Measurements from ENCODE around the gene G3BP1.
A peak's percentile ranks its signal among the peaks of the same experiment; 100 is the strongest.

Gene G3BP1

DNA sequence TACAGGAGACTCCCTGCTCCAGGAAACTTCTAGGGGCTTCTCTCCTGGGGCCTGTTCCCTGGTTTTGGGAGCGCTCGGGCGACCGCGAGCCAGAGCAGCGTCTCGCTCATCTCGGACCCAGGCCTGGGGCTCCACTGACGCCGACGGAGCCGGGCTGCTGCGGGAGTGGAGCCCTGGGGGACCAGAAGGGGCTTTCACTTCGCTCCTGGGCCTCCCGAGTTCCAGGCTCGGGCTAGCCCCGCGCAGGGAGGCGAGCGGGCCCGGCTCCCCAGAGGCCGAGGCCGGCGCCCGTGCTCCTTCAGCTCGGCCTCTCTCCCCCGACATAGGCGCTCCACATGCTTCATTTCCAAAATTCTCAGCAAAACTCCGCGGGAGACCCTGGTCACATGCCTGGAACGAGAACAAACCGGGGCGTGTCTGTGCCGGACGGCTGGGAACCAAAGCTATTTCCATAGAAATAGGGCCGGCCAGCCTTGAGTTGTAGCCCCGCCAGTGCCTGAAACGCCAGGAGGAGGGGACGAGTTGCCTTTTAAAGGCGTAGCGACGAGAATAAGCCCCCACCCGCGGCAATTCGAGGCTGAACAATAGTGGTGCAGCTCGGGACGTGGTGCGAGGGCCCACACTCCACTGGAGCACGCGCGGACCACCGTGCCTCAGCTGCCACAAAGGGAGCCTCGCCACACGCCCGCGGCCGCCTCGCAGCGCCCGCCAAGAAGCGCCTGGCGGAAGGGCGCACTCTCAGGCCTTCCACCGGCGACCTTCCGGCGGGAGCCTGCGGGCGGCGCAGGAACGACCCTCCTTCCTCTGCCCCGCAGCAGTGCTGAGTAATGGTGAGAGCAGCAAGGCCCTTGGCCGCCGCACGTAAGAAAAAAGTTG, 1.1 kb upstream of the G3BP1 start:
- TF ChIP-seq, protein P1, sequence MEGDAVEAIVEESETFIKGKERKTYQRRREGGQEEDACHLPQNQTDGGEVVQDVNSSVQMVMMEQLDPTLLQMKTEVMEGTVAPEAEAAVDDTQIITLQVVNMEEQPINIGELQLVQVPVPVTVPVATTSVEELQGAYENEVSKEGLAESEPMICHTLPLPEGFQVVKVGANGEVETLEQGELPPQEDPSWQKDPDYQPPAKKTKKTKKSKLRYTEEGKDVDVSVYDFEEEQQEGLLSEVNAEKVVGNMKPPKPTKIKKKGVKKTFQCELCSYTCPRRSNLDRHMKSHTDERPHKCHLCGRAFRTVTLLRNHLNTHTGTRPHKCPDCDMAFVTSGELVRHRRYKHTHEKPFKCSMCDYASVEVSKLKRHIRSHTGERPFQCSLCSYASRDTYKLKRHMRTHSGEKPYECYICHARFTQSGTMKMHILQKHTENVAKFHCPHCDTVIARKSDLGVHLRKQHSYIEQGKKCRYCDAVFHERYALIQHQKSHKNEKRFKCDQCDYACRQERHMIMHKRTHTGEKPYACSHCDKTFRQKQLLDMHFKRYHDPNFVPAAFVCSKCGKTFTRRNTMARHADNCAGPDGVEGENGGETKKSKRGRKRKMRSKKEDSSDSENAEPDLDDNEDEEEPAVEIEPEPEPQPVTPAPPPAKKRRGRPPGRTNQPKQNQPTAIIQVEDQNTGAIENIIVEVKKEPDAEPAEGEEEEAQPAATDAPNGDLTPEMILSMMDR (IDR thresholded peaks at IDR 0.05; ENCODE audit: borderline replicate concordance, insufficient read depth, low read depth, low read length): peak; percentile 21; the same call in 1 of the 2 replicates
- peak overlapping the region; percentile 69 for H3K4me3 ChIP-seq (ENCODE audit: low read depth, low read length)

DNA sequence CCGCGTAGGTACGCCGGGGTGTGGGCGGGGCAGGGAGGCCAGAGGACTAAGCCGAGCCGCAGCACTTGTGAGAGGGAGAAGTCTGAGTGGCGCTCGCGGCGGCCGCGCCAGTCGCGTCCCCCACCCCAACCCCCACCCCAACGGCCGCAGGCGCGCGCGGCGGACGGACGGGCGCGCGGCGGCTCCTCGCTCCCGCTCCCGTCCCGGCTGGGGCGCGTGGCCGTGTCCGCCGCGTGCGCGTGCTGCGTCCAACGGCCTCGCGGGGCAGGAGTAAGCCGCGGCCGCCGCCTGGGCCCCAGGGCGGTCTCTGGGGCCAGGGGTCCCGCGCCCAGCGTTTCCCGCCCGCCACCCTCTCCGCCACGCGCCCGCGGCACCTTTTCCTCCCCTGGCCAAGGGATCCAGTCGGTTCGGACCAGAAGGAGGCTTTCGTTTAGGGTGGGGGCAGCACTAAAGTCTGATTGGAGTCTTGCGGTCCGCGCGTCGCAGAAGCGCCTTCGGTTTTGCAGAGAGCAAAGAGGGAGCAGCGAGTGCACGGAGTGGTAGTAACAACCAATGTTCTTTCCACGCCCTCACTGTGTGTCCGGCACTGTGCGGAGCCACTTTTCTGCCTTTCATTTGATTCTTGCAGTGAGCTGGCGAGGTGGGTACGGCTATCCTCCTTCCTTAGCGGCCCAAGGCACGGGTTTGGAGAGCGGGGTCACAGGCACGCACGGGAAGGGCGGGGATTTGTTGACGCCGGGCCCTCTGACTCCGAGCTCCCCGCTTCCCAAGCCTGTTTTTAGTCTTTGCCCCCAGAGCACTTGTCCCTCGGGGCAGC, 483 bp downstream of the G3BP1 start:
- H3K4me3 ChIP-seq (ENCODE audit: low read depth, low read length): peak overlapping the region; percentile 89
- TF ChIP-seq, protein P1 (IDR thresholded peaks at IDR 0.05; ENCODE audit: borderline replicate concordance, insufficient read depth, low read depth, low read length): no peak

DNA sequence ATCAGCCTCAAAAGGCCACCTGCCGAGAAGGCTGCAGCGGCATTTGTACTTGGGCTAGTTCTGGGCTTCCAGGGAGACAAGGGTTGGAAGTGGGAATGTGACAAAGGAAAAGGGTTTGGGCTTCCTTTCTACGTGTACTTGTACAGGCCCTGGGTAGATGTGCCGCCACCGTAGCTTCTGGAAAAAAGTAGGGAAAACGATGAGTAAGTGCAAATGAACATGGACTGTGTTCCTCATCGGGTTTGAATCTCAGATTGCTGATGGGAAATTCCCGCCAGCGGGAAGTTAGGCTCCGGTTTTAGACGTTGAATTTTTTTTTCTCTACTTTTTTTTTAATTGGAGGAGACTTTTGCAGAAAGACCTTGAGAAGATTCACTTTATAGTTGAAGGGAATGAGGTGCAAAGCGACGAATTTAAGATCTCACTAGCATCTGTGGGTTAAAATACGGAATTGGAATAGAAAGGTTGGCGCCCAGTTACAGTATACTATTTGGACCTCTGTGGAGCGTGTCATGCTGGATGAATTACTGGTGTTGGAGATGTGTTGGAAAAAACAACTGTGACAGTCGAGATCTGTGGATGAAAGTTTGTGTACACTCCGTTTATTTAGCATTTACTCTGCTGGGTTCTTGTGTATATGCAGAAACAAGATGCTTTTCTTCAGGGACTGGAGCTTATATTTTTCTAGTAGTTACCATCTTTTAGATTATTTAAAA, 1.2 kb downstream of the G3BP1 start:
- TF ChIP-seq, protein P1 (IDR thresholded peaks at IDR 0.05; ENCODE audit: borderline replicate concordance, insufficient read depth, low read depth, low read length): no peak
- peak overlapping the region; percentile 89 for H3K4me3 ChIP-seq (ENCODE audit: low read depth, low read length)

DNA sequence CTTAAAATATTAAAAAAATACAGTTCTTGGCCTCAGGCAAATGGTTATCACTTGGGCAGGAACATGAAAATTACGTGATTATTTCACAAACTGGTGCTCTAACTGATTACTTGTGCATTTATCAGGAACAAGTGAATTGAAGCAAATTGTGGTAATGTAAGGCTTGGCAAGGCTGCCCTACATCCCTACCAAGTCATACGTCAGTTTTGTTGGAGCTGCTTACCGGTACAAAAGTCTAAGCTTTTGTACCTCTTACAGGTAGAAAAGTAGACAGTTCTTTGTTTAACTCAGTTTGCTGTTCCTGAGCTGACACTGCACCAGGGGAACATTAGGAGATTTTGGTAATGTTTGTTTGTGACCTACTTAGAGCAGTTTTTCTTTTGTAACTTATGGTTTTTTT, 2.2 kb downstream of the G3BP1 start:
- peak overlapping the region; percentile 38 for H3K4me3 ChIP-seq (ENCODE audit: low read depth, low read length)
- TF ChIP-seq, protein P1 (IDR thresholded peaks at IDR 0.05; ENCODE audit: borderline replicate concordance, insufficient read depth, low read depth, low read length): no peak

DNA sequence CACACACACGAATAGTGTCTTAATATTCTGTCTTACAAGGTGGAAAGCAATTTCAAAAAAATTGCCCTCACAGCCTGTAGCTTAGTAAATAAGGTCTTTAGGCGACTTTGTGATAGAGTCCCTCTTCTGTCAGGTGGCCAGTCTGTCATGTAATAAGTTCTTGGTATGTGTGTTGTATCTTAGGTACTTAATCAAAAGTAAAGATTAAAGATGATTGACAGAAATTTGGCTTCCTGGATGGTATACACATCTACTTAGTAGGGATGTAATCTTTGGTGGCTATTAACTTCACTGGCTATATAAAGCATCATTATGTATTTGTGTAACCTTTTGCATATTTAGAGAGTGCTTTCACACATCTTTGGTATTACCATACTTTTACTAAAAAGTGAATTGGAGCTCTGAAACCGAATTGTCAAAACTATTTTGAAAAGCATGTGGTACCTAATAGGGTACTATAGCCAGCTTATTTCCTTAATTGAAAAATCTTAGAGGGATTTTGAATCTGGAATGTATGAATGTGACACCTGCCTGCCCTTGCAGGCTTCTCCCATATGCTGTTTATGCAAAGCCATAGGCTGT, 3.4 kb downstream of the G3BP1 start:
- TF ChIP-seq, protein P1 (IDR thresholded peaks at IDR 0.05; ENCODE audit: borderline replicate concordance, insufficient read depth, low read depth, low read length): no peak
- H3K4me3 ChIP-seq (ENCODE audit: low read depth, low read length): no peak overlapping the region

DNA sequence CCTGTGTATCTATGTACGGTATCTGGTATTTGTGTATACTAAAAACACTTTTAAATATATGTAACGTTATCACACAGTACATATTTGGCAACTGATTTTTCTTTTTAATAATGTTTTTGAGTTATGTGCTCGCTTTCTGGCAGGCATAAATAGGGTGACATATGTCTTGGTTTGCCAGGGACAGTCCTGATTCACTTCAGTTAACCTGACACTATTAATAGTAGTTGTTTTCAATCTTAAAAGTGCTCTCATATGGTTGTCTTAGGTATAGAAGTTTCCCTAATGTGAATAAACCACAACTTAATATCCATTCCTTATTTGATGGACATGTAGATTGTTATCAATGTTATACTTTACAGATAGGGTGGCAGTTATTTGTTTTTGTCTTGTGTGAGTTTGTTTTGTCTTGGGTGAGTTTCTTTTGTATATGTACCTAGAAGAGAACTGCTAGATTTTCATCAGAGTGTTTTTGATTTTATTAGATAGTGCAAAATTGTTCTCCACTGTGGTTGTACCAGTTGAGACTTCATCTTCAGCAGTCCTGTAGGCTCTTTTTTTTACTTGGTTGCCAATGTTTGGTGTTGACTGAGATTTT, 7.9 kb downstream of the G3BP1 start:
- no peak overlapping the region for H3K4me3 ChIP-seq (ENCODE audit: low read depth, low read length)
- TF ChIP-seq, protein P1 (IDR thresholded peaks at IDR 0.05; ENCODE audit: borderline replicate concordance, insufficient read depth, low read depth, low read length): no peak

All from GM12875 (cell line).